HL-60/S4 treated with phorbol 12-myristate 13-acetate at 8.2 ng/mL for 4 days and 3 days (cell line): ENCODE results near the gene LMX1B.

Source experiments
- in situ Hi-C: fragments of 300-500 bp; cut with MboI; formaldehyde crosslinking; loops from 2 replicates; pipeline ENCODE4 v1.15.0; 2022; ENCODE audit warnings: low sequenced_read_pairs

LMX1B gene

DNA sequence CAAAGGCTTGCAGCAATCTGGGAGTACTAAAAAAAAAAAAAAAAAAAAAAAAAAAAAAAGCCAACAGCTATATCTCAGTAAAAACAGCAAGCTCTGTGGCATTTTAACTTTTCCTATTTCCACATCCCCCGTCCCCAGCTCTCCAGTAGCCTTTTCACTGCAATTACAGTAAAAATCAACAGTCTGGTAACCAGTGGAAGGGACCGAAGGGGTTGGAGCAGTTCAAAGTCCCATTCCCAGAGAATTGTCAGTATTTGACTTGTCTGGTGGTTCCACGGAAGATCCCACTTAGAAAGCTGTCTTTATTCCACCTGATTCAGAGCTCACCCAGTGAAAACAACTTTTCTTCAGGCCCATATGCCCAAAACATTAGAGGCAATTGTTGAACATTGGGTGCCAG, 119.3 kb downstream of the LMX1B start:
- in situ Hi-C loops: no loop called here

DNA sequence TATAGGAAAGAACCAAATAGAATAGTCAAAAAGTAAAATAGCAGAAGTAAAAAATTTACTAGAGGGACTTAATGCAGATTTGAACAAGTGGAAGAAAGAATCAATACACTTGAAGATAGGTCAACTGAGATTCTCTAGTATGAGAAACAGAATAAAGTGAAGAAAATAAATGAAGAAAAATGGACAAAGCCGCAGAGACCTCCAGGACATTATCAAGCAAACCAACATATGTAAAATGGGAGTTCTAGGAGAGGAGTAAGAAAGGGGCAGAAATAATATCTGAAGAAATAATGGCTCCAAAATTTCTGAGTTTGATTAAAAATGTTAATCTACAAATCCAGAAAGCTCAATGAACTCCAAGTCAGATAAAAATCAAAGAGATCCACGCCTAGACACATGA, 121.1 kb downstream of the LMX1B start:
- in situ Hi-C loops: no loop called here

DNA sequence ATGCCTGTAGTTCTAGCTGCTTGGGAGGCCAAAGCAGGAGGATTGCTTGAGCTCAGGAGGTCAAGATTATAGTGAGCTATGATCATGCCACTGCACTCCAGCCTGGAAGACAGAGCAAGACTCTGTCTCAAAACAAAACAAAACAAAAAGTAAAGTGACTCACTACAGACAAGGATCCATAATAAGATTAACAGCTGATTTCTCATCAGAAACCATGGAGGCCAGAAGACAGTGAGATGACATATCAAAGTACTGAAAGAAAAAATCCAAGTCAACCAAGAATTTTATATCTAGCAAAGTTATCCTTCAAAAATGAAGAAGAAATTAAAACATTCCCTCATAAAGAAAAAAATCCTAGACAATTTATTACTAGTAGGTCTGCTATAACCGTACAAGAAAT, 121.8 kb downstream of the LMX1B start:
- in situ Hi-C loops: no loop called here

DNA sequence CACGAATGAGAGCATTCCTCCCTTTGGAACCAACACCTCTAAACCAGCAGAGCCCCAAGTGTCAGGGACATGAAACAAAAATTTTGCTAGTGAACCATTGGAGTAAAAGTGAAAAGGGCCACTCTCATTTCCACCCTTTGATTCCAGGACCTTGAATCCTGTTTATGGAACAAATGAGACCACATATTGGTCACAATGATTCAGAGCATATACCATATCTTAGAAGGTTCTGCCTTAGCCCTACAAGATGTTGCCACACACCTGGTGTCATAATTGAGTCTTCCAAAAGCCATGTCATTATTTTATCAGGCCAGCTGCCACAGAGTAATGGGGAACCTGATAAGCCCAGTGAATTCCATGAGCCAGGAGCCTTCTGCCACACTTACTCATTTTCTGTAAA, 124.8 kb downstream of the LMX1B start:
- in situ Hi-C loops: no loop called here

DNA sequence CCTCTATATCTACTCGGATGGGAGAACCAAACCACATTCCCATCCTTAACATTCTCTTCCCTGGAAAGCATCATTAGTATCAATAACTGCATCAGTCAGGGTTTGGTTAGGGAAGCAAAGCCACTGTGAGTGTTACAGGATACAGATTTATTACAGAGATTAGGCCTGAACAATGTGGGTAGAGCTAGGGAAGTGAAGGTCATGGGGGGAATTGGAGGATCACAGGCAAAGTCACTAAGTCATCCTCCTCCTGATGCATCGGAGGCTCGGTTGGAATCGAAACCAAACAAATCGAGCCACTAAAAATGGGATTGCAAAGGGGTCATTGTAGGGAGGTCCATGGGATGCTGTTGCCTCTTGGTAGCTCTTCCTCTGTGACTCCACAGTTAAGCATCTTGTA, 129.3 kb downstream of the LMX1B start:
- in situ Hi-C loops: no loop called here

DNA sequence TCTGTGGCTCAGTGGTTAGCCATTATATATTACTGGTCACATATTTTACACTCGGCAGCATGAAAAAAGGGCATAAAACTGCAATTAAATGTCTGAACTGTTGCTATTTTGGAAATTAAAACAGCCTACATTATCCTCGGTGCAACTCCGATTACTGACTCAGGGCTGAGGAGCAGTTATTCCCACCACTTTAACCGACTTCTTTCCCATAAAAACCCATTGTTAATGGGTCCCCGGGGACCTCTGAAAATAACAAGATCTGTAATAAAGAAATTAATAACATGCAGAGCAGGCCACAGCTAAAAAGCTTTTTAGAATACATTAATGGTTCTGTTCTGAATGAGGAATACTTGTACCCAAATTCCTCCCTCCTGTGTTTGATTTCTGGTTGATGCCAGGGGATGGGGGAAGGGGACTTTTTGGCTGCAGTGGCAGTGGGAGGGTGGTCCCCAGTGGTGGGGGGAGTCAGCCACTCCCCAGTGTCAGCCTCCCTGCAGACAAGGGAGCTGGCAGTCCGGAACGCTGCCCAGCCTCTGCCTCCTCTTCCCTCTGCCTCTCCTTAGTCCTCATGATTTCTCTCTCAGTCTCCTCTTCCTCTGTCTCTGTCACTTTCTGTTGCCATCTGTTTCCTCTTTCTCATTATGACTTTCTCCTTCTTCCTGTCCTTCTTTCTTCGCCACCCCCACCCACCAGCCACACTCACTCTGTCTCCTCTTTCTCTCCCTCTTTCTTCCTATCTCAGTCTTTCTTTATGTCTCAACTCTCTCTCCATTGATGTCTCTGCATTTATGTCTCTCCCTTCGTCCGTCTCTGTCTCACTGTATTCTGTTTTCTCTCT, 132.1 kb downstream of the LMX1B start:
- in situ Hi-C loops: no loop called here
